ENCODE measurements around the gene THBS1. TPM values are rescaled to one million over a fixed set of nuclear protein-coding genes. Genes with fewer than 3 reads are reported as not detected.

THBS1 gene
- total RNA-seq, 1 experiment from 2014 or later = 37.1 TPM

DNA sequence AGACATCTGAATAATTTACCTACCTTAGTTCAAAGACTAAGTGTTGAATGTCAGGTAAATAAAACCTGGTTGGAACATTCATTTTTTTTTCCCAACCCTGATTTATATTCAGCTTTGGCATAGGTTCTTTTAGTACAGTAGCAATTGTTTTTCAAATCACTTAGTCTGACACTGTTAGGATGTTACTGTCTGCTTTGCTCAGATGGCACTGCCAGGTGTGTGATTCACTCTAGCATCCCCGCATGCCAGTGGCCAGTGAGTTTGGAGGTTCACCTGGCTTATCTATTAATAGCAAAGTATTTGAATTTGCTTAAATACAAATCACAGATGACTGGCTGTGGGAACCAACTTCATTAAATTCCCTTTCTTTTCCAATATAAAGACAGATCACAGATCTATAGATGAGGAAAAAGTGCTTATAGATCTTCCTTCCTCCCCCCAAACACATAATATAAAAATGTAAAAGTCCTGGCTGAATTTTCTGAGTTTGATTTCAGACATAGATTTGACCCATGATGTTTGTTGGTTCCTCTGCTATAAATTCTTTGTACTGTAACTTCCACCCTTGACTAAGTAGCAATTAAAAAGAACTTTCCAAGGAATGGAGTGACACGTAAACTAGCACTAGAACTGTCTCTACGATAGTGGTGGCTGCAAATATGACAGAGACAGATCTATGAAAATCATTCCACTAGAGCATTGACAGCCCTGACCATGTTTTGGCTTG, 3.9 kb downstream of the THBS1 start:
- H3K27ac Mint-ChIP-seq = no peak overlapping the region
- DNase-seq (ENCODE audit: low spot score) (no peak), ATAC-seq (no peak)
- TF ChIP-seq, protein P1, sequence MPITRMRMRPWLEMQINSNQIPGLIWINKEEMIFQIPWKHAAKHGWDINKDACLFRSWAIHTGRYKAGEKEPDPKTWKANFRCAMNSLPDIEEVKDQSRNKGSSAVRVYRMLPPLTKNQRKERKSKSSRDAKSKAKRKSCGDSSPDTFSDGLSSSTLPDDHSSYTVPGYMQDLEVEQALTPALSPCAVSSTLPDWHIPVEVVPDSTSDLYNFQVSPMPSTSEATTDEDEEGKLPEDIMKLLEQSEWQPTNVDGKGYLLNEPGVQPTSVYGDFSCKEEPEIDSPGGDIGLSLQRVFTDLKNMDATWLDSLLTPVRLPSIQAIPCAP (CRISPR knock-in tag; IDR thresholded peaks at IDR 0.05) = no peak
- TF ChIP-seq E2F1 (CRISPR knock-in tag; IDR thresholded peaks at IDR 0.05) (no peak), GRHL2 (CRISPR knock-in tag; IDR thresholded peaks at IDR 0.05; ENCODE audit: insufficient replicate concordance, severe bottlenecking) (no peak), E2F5 (CRISPR knock-in tag; IDR thresholded peaks at IDR 0.05) (no peak), CBFB (CRISPR knock-in tag; IDR thresholded peaks at IDR 0.05; ENCODE audit: low read depth) (no peak), ATF2 (CRISPR knock-in tag; IDR thresholded peaks at IDR 0.05; ENCODE audit: borderline replicate concordance, low read depth) (no peak), ZNF532 (CRISPR knock-in tag; IDR thresholded peaks at IDR 0.05; ENCODE audit: borderline replicate concordance) (no peak), ZNF416 (CRISPR knock-in tag; IDR thresholded peaks at IDR 0.05) (no peak), NR2C2 (CRISPR knock-in tag; IDR thresholded peaks at IDR 0.05) (no peak), ZNF232 (CRISPR knock-in tag; IDR thresholded peaks at IDR 0.05) (no peak), CREM (CRISPR knock-in tag; IDR thresholded peaks at IDR 0.05) (no peak), MLX (CRISPR knock-in tag; IDR thresholded peaks at IDR 0.05) (no peak), ERG (CRISPR knock-in tag; IDR thresholded peaks at IDR 0.05) (no peak), STAT6 (CRISPR knock-in tag; conservative IDR thresholded peaks at IDR 0.05; ENCODE audit: low read depth) (no peak), TEAD1 (CRISPR knock-in tag; IDR thresholded peaks at IDR 0.05) (no peak), ETV6 (CRISPR knock-in tag; IDR thresholded peaks at IDR 0.05) (no peak), PRRX2 (CRISPR knock-in tag; IDR thresholded peaks at IDR 0.05) (no peak)
- TF ChIP-seq, protein P2, sequence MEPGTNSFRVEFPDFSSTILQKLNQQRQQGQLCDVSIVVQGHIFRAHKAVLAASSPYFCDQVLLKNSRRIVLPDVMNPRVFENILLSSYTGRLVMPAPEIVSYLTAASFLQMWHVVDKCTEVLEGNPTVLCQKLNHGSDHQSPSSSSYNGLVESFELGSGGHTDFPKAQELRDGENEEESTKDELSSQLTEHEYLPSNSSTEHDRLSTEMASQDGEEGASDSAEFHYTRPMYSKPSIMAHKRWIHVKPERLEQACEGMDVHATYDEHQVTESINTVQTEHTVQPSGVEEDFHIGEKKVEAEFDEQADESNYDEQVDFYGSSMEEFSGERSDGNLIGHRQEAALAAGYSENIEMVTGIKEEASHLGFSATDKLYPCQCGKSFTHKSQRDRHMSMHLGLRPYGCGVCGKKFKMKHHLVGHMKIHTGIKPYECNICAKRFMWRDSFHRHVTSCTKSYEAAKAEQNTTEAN (CRISPR knock-in tag; IDR thresholded peaks at IDR 0.05) = no peak
- TF ChIP-seq, protein P3, sequence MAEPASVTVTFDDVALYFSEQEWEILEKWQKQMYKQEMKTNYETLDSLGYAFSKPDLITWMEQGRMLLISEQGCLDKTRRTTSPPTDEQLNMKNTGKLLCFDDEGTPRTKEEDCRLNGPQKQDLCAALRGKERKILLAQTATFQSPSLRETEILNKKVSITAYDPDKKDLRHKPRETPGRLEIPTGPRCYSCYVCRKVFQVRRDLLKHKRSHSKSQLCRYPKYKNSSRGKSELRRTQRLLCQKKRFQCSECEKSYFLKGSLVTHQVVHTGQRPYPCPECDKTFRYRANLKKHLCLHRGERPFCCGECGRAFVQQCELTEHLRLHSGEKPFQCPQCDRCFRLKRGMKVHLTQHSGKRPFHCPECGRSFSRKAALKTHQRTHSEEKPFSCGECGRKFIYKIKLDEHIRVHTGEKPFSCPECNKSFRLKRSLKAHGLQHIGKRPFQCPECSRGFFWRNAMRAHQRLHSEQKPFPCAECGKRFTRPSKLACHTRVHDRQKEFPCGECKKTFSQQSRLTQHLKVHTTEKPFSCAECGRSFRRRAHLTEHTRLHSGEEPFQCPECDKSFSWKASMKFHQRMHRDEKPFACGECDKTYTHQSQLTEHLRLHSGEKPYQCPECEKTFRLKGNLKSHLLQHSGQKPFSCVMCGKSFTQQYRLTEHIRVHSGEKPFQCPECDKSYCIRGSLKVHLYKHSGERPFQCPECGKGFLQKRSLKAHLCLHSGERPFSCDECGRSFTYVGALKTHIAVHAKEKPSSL (CRISPR knock-in tag; conservative IDR thresholded peaks at IDR 0.05) = no peak
- CTCF ChIA-PET = no interaction called here
- H3K36me3 Mint-ChIP-seq = peaks cover 72% of the 10 kb centered on the region
- H3K4me3 Mint-ChIP-seq = no peak overlapping the region
- peaks cover 15% of the 10 kb centered on the region for H3K4me1 Mint-ChIP-seq
- no peaks in the 10 kb centered on the region; the same call in 1 of the 2 replicates for H3K27me3 Mint-ChIP-seq (ENCODE audit: low read depth)
- H3K9me3 Mint-ChIP-seq = no peaks in the 10 kb centered on the region
- POLR2A ChIA-PET = no interaction called here
